Eye (tissue), 1 donor: ENCODE measurements around the gene ZNF146.
"Not testable (repeated sequence)": the region's sequence is repeated elsewhere in the genome, so short reads cannot be mapped to it uniquely, and the experiment has no call there.

Experiments used
- DNase-seq: peaks from one replicate; pipeline ENCODE4 v3.0.0-alpha.2; 2015

The ZNF146 gene

DNA sequence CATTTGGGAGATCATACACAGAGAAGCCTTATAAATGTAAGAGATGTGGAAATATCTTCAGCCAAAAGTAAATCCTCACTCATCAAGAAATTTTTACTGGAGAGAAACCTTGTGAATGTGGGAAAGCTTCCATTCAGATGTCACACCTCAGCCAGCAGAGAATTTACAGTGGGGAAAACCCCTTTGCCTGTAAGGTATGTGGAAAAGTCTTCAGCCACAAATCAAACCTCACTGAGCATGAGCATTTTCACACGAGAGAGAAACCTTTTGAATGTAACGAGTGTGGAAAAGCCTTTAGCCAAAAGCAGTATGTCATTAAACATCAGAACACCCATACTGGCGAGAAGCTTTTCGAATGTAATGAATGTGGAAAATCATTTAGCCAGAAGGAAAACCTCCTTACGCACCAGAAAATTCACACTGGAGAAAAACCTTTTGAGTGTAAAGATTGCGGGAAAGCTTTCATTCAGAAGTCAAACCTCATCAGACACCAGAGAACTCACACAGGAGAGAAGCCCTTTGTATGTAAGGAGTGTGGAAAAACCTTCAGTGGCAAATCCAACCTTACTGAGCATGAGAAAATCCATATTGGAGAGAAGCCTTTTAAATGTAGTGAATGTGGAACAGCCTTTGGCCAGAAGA lies 21.5 kb downstream of the ZNF146 start:
- no peak for DNase-seq

DNA sequence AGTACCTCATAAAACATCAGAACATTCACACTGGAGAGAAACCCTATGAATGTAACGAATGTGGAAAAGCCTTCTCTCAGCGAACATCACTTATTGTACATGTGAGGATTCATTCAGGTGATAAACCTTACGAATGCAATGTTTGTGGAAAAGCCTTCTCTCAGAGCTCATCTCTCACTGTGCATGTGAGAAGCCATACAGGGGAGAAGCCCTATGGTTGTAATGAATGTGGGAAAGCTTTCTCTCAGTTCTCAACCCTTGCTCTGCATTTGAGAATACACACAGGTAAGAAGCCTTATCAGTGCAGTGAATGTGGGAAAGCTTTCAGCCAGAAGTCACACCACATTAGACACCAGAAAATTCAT lies 22.0 kb downstream of the ZNF146 start:
- no peak for DNase-seq

DNA sequence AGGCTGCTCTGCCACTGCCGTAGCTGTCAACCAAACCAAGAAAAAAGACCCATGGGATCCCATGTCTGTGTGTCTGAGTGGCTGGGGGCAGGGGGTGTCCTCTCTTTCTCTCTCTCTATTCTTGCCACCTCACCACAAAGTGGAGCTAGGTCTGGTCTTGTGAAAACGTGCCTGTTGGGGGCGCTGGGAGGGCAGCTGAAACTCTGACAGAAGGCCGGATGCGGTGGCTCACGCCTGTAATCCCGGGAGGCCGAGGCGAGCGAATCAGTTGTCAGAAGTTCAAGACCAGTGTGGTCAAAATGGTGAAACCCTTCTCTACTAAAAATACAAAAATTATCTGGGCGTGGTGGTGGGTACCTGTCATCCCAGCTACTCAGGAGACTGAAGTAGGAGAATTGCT lies 29.2 kb downstream of the ZNF146 start:
- no peak for DNase-seq

DNA sequence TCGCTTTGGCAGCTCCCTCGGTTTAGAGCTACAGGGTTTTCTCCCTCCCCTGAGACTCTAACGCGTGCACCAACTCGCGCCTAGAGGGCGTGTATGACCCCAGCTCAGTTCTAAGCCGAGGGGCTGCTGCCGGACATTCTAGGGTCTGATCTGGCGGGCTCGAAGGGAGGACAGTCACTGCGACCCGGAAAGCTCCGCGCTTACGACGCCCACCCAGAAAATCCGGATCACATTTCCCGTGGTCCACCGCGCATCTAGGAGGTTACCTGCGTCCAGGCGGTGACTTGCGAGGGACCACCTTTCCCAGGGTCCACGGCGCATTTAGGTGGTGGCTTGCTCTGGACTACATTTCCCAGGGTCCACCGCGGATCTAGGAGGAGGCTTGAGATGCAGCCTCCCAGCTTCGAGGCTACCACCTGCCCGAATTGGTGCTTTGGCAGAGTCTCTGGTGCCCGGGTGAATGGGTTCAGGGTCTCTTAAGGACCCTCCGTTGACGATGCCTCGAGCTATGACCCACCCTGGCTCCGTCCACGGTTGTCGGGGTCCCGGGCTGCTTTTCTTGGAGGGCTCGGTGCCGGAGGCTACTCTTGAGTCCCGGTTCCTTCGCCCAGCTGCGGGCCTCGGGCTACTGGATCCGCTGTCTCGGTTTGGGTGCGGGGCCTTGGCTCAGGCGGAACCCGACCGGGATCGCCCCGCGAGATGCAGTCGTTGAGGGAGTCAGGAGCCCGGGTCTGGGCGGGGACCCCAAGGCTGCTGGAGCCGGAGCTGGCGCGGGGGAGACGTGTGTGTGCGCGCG lies 30.5 kb downstream of the ZNF146 start:
- DNase-seq = peak; percentile 90

DNA sequence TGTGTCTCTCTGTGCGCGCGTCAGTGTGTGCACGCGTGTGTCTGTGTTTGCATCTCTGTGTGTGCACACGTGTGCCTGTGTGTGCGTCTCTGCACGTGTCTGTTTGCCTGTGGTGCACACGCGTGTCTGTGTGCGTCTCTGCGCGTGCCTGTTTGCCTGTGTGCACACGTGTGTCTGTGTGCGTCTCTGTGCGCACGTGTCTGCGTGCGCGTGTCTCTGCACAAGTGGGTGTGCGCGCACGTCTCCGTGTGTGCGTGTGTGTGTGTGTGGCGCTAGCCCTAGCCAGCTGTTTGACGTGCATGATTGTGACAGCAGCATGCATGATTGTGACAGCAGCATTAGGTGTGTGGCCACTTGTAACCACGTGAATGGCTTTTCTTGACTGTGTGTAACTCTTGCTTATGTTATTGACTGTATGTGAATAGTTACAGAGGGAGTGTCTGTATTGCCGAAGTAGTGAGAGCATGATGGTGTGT lies 31.1 kb downstream of the ZNF146 start:
- DNase-seq = peak; percentile 65

DNA sequence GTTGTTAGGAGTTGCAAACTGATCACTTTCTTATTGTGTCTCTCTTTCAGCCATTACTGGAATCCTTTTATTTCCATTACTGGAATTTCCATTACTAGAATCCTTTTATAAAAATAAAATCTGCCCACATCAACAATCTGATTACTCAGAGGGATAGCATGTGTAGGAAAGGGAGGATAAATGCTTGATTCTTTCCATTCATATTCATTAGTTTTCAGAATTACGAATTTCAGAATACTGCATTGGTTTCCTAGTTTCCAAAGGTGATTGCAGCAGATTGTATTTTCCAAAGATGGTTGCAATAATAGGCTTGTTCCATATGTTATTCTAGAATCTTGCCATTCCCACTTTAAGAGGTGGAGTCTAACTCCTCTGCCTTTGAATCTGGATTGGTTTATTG lies 37.1 kb downstream of the ZNF146 start:
- no peak for DNase-seq

DNA sequence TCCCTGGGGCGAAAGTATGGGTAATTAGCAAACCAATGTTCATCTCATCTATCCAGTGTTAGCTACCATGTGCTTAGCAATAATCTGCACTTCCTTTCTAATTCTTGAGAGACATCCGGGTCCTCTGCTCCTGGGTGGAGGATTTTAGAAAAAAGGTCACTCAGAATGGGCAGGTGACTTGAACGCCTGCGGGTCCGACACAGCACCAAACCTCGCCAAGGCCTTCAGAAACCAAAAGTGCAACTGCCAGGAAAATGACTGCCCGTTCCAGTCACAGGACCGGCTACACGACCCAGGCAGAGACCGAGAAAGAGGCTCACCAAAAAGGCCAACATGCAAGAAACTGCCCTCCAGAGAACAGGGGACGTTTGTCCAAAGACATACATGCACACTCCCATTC lies 39.9 kb downstream of the ZNF146 start:
- DNase-seq = no peak

- DNase-seq = no peak
Observed at GRCh38 chr19:36255316-36255715, 40.4 kb downstream of the ZNF146 start.

DNA sequence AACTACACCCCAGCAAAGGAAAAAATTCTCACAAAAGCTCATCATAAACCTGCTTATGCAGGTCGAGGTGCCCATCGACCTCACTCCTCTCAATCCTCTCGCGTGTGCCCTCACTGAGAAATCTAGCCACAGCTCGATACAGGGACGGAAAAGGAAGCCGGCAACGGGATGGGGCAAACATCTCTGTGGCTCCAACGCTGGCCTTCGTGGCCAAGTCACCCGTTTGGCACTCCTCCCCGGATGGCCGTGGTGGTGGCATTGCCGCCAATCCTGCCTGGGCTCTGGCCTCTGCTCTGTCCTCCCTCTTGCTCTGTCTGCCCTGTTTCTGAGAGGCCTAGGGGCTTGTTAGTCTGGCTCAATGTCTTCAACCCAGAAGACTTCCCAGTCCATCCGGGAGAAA lies 41.2 kb downstream of the ZNF146 start:
- DNase-seq = no peak

- no peak for DNase-seq
Observed at GRCh38 chr19:36256853-36257519, 42.1 kb downstream of the ZNF146 start.

GRCh38 chr19:36257520-36257876 lies 42.6 kb downstream of the ZNF146 start:
- peak; percentile 76 for DNase-seq

GRCh38 chr19:36258028-36258875 lies 43.3 kb downstream of the ZNF146 start:
- no peak for DNase-seq

GRCh38 chr19:36259211-36259610 lies 44.3 kb downstream of the ZNF146 start:
- no peak for DNase-seq

DNA sequence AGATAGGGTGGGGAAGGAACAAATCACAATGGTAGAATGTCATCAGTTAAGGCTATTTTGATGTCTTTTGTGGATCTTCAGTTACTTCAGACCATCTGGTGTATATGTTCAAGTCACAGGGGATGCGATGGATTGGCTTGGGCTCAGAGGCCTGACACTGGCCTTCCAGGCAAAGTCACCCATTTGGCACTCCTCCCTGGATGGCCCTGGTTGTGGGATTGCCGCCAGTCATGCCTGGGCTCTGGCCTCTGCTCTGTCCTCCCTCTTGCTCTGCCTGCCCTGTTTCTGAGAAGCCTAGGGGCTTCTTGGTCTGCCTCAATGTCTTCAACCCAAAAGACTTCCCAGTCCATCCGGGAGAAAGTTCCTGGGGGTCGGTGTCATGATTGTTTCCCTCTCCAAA lies 50.2 kb downstream of the ZNF146 start:
- no peak for DNase-seq

GRCh38 chr19:36265856-36266374 lies 51.0 kb downstream of the ZNF146 start:
- no peak for DNase-seq

DNA sequence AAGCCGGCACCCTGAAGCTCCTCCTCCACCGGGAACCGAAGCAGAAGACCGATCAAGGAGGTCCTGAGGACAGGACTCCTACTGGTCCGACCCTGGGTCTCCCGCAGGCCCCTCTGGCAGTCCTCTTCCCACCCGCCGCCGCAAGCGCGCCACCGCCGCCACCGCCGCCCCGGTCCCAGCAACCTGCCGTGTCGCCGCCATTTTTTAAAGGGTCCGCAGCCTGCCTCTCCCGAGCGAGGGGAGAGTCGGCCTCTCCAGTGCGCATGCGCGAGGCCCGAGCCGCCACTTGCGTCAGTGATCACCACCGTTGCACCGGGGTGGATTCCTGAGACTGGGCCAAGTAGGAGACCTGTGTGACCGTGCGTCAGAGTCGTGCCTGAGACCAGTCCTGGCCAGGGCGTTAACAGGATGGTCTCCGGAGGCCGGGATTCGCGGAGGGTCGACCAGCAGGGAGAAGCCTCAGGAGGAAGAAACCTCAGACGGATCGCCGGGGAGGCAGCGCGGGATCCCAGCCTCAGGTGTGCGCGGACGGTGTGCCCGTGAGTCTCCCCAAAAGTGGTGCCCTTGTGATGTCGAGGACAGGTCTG lies 51.6 kb downstream of the ZNF146 start:
- no peak for DNase-seq

DNA sequence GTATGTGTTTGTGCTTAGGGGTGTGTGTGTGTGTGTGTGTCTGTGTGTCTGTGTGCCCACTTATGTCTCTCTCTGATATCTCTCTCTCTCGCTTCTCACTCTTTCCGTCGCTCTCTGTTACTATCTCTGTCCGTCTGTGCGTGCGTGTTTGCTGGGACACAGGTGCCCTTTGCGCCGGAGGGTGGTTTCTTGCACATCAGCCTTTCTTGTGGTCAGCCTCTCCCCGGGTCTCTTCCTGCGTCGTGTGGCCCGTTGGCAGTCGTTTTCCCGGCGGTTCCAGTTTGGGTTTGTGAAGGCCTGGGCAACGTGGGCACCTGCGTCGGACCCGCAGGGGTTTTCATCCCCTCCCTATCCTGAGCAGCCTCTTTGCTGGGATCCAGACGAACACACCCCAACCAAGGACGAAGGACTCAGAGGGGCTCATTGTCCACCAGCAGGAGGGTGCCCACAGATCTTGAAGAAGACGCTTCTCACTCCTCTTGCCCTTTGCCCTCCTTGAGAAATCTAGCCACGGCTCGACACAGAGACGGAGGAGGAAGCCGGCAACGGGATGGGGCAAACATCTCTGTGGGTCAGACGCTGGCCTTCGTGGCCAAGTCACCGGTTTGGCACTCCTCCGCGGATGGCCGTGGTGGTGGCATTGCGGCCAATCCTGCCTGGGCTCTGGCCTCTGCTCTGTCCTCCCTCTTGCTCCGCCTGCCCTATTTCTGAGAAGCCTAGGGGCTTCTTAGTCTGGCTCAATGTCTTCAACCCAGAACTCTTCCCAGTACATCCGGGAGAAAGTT lies 52.3 kb downstream of the ZNF146 start:
- DNase-seq = no peak

DNA sequence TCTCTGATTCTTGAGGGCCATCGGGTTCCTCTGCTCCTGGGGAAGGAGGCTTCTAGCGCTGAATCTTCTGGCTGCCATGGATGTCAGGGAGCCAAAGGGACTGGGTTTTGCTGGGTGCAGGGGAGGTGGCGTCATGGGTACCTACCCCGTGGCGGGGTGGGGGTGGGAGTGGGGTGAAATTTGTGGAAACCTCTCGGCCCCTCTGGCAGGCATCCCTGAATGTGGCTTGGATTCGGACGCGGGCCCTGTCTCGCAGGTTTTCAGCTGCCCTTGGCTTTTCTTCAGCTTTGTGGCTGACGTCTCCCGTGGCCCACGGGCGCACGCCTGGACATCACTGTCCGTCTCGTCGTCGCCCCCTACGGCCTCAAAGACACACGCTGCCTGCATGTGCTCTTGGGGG lies 53.2 kb downstream of the ZNF146 start:
- DNase-seq = not testable (repeated sequence)

GRCh38 chr19:36268591-36268990 lies 53.7 kb downstream of the ZNF146 start:
- not testable (repeated sequence) for DNase-seq

DNA sequence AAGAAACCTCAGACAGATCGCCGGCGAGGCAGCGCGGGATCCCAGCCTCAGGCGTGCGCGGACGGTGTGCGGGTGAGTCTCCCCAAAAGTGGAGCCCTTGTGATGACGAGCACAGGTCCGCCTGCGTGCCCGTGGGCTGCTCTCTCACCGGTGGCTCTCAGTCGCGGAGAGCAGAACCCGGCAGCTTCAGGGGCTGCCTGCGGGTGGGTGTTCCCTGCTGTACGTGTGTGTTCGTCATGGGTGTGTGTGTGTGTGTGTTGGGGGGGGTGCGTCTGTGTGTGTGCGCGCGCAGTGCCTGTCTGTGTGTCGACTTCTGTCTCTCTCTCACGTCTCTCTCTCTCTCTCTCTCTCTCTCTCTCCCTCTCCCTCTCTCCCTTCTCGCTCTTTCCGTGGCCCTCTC lies 54.4 kb downstream of the ZNF146 start:
- not testable (repeated sequence) for DNase-seq
